K562 (cell line): ENCODE measurements around the gene IDH2.

Experiments used
- HCFC1 ChIP-seq: IDR thresholded peaks from 2 replicates; pipeline ENCODE4 v1.6.1; 2012; ENCODE audit warnings: low read depth, low read length, improper control_type of control experiment
- ZBTB1 ChIP-seq: sonication (generic); formaldehyde crosslinking; IDR thresholded peaks from 2 replicates; pipeline ENCODE4 v1.8.1; 2023; ENCODE audit warnings: missing genetic modification reagents, low read depth, mild to moderate bottlenecking, borderline replicate concordance

- TF ChIP-seq ZBTB1 (no peak), HCFC1 (no peak)
Observed at GRCh38 chr15:90145259-90145658, 43.0 kb upstream of the IDH2 start.
